Right atrium auricular region (tissue), 2 donors: ENCODE results near the gene FUBP3. TPM values are rescaled to one million over a fixed set of nuclear protein-coding genes. Genes with fewer than 3 reads are reported as not detected.

ENCODE experiments used
- DNase-seq: peaks from one replicate; pipeline ENCODE4 v3.0.0-alpha.2; 2019; ENCODE audit warnings: low spot score
- H3K27ac ChIP-seq, 2 donors: fragments of 200-600 bp; sonication (generic); 1 replicate in 1 of 2; 2 replicates in 1 of 2; pipeline ENCODE4 v1.5.1; 2016 to 2019
- H3K27me3 ChIP-seq, 2 donors: fragments of 200-600 bp; sonication (generic); one replicate each; pipeline versions ENCODE4 v1.5.1 to v1.6.0; 2017 to 2019
- H3K36me3 ChIP-seq: fragments of 200-600 bp; sonication (generic); one replicate; pipeline ENCODE4 v1.5.1; 2016
- H3K4me1 ChIP-seq, 2 donors: fragments of 200-600 bp; sonication (generic); one replicate each; pipeline versions ENCODE4 v1.5.1 to v1.6.0; 2017 to 2019
- H3K4me3 ChIP-seq, 2 donors: fragments of 200-600 bp; sonication (generic); 1 replicate in 1 of 2; 2 replicates in 1 of 2; pipeline ENCODE4 v1.5.1; 2017 to 2019; ENCODE audit warnings: mild to moderate bottlenecking in 1 of 2, moderate library complexity in 1 of 2
- H3K9me3 ChIP-seq, 2 donors: fragments of 200-600 bp; sonication (generic); one replicate each; pipeline ENCODE4 v1.5.1; 2019
- total RNA-seq, 2 donors: library from RNA; depleted of rRNA; stranded (reverse); fragments of >200 nt; gene quantifications; one replicate each; pipeline ENCODE4 v1.1.0, GENCODE V29; 2016
- TF ChIP-seq, protein P1 (sequence below), 2 donors: fragments of 200-600 bp; sonication (generic); IDR thresholded peaks; one replicate each; pipeline ENCODE4 v1.5.1; 2019; ENCODE audit warnings: antibody characterized with exemption in 2 of 2

Gene FUBP3
- total RNA-seq, 2 donors from 2014 or later: 21.1 to 24.8 TPM

DNA sequence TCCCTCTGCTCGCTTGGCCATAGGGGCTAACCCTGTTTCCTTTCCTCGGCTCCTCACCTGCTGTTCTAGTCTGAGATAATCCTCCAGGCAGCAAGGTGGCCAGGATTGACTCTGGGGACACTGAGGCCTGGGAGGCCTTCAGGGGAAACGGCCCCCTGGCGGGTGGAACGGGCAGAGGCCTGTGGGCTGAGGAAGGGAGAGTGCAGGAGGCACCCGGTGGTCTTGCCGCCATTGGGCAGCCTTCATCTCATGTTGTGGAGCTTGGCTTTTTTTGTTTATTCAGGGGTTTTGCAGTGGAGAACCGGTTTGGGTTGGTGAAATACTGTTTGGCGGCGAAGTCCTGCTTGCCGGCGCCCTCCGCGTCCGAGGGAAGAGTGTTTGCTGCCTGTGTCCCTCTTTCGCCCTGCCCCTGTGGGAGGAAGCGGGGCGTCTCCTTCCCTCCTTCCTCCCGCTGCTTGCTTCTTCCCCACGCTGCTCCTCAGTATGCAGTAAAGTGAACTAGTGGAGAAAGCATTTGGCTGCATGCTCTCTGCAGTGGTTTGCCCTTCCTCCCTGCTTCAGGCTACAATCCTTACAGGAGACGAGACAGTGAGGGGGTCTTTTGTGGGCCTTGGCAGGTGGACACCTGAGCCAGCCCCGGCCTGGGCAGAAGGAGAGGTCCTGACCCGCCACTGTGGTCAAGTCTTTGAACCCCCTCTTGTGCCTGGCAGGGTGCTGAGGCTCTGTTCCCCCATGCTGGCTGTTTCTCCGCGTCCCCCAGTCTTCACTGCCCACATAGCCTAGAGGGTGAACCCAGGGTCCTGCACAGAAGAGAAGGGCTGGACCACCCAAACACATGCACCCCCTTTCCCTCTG is 54.2 kb downstream of the FUBP3 start:
- peaks cover 77% of the 10 kb centered on the region for H3K36me3 ChIP-seq
- H3K9me3 ChIP-seq: no peaks in the 10 kb centered on the region
- H3K4me1 ChIP-seq: peaks cover 0 to 27% of the 10 kb centered on the region in 2 donors
- no peak overlapping the region for H3K27ac ChIP-seq
- TF ChIP-seq, protein P1, sequence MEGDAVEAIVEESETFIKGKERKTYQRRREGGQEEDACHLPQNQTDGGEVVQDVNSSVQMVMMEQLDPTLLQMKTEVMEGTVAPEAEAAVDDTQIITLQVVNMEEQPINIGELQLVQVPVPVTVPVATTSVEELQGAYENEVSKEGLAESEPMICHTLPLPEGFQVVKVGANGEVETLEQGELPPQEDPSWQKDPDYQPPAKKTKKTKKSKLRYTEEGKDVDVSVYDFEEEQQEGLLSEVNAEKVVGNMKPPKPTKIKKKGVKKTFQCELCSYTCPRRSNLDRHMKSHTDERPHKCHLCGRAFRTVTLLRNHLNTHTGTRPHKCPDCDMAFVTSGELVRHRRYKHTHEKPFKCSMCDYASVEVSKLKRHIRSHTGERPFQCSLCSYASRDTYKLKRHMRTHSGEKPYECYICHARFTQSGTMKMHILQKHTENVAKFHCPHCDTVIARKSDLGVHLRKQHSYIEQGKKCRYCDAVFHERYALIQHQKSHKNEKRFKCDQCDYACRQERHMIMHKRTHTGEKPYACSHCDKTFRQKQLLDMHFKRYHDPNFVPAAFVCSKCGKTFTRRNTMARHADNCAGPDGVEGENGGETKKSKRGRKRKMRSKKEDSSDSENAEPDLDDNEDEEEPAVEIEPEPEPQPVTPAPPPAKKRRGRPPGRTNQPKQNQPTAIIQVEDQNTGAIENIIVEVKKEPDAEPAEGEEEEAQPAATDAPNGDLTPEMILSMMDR (IDR thresholded peaks at IDR 0.05): no peak
- no peak overlapping the region for H3K4me3 ChIP-seq
- no peaks in the 10 kb centered on the region for H3K27me3 ChIP-seq
- DNase-seq: no peak

- Histone ChIP-seq H3K4me3 (no peak overlapping the region), H3K36me3 (peaks cover 75% of the 10 kb centered on the region), H3K9me3 (no peaks in the 10 kb centered on the region), H3K4me1 (peaks cover 0 to 20% of the 10 kb centered on the region in 2 donors), H3K27me3 (no peaks in the 10 kb centered on the region), H3K27ac (no peak overlapping the region)
- DNase-seq: no peak
- TF ChIP-seq, protein P1 (IDR thresholded peaks at IDR 0.05): no peak
Measured at GRCh38 chr9:130634191-130634768, 54.9 kb downstream of the FUBP3 start.

DNA sequence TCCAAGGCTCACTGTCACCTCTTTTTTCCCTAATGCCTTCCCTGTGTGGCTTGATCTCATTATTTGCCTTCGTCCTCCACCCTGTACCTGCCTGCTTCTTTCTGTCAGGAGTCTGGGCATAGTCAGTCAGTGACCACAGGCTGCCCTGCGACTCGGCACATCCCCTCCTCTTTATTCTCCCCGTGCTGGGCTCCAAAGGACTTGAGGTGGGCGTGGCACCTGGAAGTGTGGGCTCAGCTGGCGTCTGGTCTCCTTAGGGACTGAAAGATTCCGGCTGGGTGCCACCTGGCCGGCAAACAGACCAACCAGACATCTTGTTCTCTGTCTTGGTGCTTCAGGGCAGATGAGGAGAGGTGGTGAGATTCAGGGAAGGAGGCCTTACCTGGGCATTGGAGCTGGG is 55.4 kb downstream of the FUBP3 start:
- Histone ChIP-seq H3K36me3 (peaks cover 71% of the 10 kb centered on the region), H3K9me3 (no peaks in the 10 kb centered on the region), H3K4me1 (peaks cover 0 to 16% of the 10 kb centered on the region in 2 donors), H3K27ac (no peak overlapping the region), H3K27me3 (no peaks in the 10 kb centered on the region), H3K4me3 (no peak overlapping the region)
- TF ChIP-seq, protein P1 (IDR thresholded peaks at IDR 0.05): no peak
- no peak for DNase-seq

- DNase-seq: no peak
- peaks cover 65% of the 10 kb centered on the region for H3K36me3 ChIP-seq
- H3K27me3 ChIP-seq: no peaks in the 10 kb centered on the region
- H3K9me3 ChIP-seq: no peaks in the 10 kb centered on the region
- H3K4me3 ChIP-seq: no peak overlapping the region
- H3K4me1 ChIP-seq: peaks cover 0 to 11% of the 10 kb centered on the region in 2 donors
- TF ChIP-seq, protein P1 (IDR thresholded peaks at IDR 0.05): no peak
- no peak overlapping the region for H3K27ac ChIP-seq
Measured at GRCh38 chr9:130635306-130635705, 55.9 kb downstream of the FUBP3 start.

- H3K27me3 ChIP-seq: no peaks in the 10 kb centered on the region
- peaks cover 0 to 6% of the 10 kb centered on the region in 2 donors for H3K4me1 ChIP-seq
- no peak overlapping the region for H3K27ac ChIP-seq
- no peak overlapping the region for H3K4me3 ChIP-seq
- H3K9me3 ChIP-seq: no peaks in the 10 kb centered on the region
- DNase-seq: no peak
- TF ChIP-seq, protein P1 (IDR thresholded peaks at IDR 0.05): no peak
- H3K36me3 ChIP-seq: peaks cover 62% of the 10 kb centered on the region
Measured at GRCh38 chr9:130635721-130636647, 56.6 kb downstream of the FUBP3 start.
